B cell (primary cell): ENCODE measurements around the gene GANC. TPM values are rescaled to one million over a fixed set of nuclear protein-coding genes. Genes with fewer than 3 reads are reported as not detected.

Experiments used
- ATAC-seq: fragments of 200-7000 bp; cut with Tn5 transposase; one replicate; pipeline ENCODE4 v1.10.0; 2021; ENCODE audit warnings: low read depth, mild to moderate bottlenecking, moderate number of reproducible peaks, moderate library complexity
- CTCF ChIA-PET: fragments of 350-600 bp; sonication (Branson Sonifier 250); formaldehyde crosslinking; loops from one replicate; lab custom pipeline; 2021; ENCODE audit warnings: antibody characterized with exemption, inconsistent platforms; lab: Charles Lee
- POLR2A ChIA-PET: fragments of 350-600 bp; sonication (Branson Sonifier 250); formaldehyde crosslinking; loops from one replicate; lab custom pipeline; 2021; ENCODE audit warnings: antibody characterized with exemption; lab: Charles Lee
- DNase-seq: peaks from one replicate; pipeline ENCODE4 v3.0.0; 2013
- H2AFZ ChIP-seq: 2 replicates; pipeline ENCODE4 v1.6.1; 2012; ENCODE audit warnings: mild to moderate bottlenecking, low read depth, low read length; ENCODE audit not compliant: insufficient read depth, poor library complexity, severe bottlenecking
- H3K27ac ChIP-seq, 2 donors: 1 replicate in 1 of 2; 2 replicates in 1 of 2; pipeline ENCODE4 v1.5.1; 2012 to 2013; ENCODE audit warnings: low read length in 2 of 2, mild to moderate bottlenecking in 2 of 2, moderate library complexity in 1 of 2
- H3K27me3 ChIP-seq, 4 experiments: fragments of 200-600 bp in 1 of 4; sonication (generic) in 1 of 4; replicated peaks in 1 of 4; 1 replicate in 2 of 4; 2 replicates in 2 of 4; pipeline versions ENCODE4 v1.6.1 to v1.7.0; 2013 to 2016; ENCODE audit warnings: low read length in 3 of 4, mild to moderate bottlenecking in 2 of 4, mixed read lengths in 1 of 4, moderate library complexity in 1 of 4; ENCODE audit not compliant: insufficient read depth in 4 of 4, control insufficient read depth in 3 of 4; ENCODE audit errors: control extremely low read depth in 1 of 4
- H3K36me3 ChIP-seq, 2 experiments: replicated peaks in 1 of 2; 1 replicate in 1 of 2; 2 replicates in 1 of 2; pipeline versions ENCODE4 v1.6.1 to v1.7.1; 2013; ENCODE audit warnings: low read length in 1 of 2; ENCODE audit not compliant: insufficient read depth in 2 of 2, control insufficient read depth in 1 of 2; ENCODE audit errors: control extremely low read depth in 1 of 2, extremely low read depth in 1 of 2
- H3K4me1 ChIP-seq, 2 donors: fragments of 200-600 bp in 1 of 2; sonication (generic) in 1 of 2; 1 replicate in 1 of 2; 2 replicates in 1 of 2; pipeline versions ENCODE4 v1.5.1 to v1.6.1; 2013 to 2017; ENCODE audit warnings: low read length in 2 of 2; ENCODE audit not compliant: control insufficient read depth in 2 of 2, insufficient read depth in 2 of 2
- H3K4me2 ChIP-seq: replicated peaks from 2 replicates; pipeline ENCODE3; 2012; ENCODE audit warnings: mild to moderate bottlenecking, low read depth, low read length; ENCODE audit not compliant: poor library complexity, severe bottlenecking
- H3K4me3 ChIP-seq, 5 experiments: fragments of 200-600 bp in 1 of 5; sonication (generic) in 1 of 5; 1 replicate in 3 of 5; 2 replicates in 2 of 5; pipeline versions ENCODE4 v1.5.1 to v1.7.0; 2011 to 2016; ENCODE audit warnings: low read length in 4 of 5, mild to moderate bottlenecking in 4 of 5, low read depth in 2 of 5, control low read depth in 1 of 5, moderate library complexity in 1 of 5; ENCODE audit not compliant: insufficient read depth in 1 of 5; ENCODE audit errors: control extremely low read depth in 1 of 5, extremely low read depth in 1 of 5
- H3K79me2 ChIP-seq: fragments of 200-600 bp; sonication (generic); one replicate; pipeline ENCODE4 v1.6.0; 2016; ENCODE audit warnings: low read length; ENCODE audit not compliant: control insufficient read depth, insufficient read depth
- H3K9ac ChIP-seq: fragments of 200-600 bp; sonication (generic); 2 replicates; pipeline ENCODE4 v1.6.1; 2017; ENCODE audit warnings: mild to moderate bottlenecking, low read length, moderate library complexity
- H3K9me3 ChIP-seq, 3 donors: one replicate each; pipeline versions ENCODE4 v1.6.1 to v1.7.1; 2013; ENCODE audit warnings: low read length in 2 of 3; ENCODE audit not compliant: control insufficient read depth in 2 of 3, insufficient read depth in 1 of 3; ENCODE audit errors: control extremely low read depth in 1 of 3
- H4K20me1 ChIP-seq: 2 replicates; pipeline ENCODE4 v1.6.0; 2012; ENCODE audit warnings: mild to moderate bottlenecking, low read length; ENCODE audit not compliant: insufficient read depth, control insufficient read depth, poor library complexity, severe bottlenecking
- H3K27ac Mint-ChIP-seq: one replicate; pipeline ENCODE4 v1.8.0; 2021; ENCODE audit warnings: mixed read lengths
- H3K27me3 Mint-ChIP-seq: one replicate; pipeline ENCODE4 v1.8.0; 2021; ENCODE audit warnings: mixed read lengths
- H3K4me1 Mint-ChIP-seq: one replicate; pipeline ENCODE4 v1.8.0; 2021; ENCODE audit warnings: mixed read lengths
- H3K4me3 Mint-ChIP-seq: one replicate; pipeline ENCODE4 v1.8.0; 2021; ENCODE audit warnings: mixed read lengths
- H3K9me3 Mint-ChIP-seq: one replicate; pipeline ENCODE4 v1.8.0; 2022; ENCODE audit warnings: mixed read lengths; ENCODE audit not compliant: insufficient read depth
- EZH2 ChIP-seq: IDR thresholded peaks from 2 replicates; pipeline ENCODE4 v1.6.1; 2012; ENCODE audit warnings: borderline replicate concordance, low read depth, mild to moderate bottlenecking, moderate library complexity, low read length; ENCODE audit not compliant: insufficient read depth, poor library complexity, severe bottlenecking
- WGBS: methylation state at CpG from one replicate; pipeline ENCODE4 v1.1.5; 2013; ENCODE audit warnings: missing lambda C conversion rate; ENCODE audit not compliant: insufficient coverage; 5-methylcytosine and 5-hydroxymethylcytosine counted together
- intact Hi-C: fragments of 100-400 bp; cut with micrococcal nuclease; formaldehyde crosslinking; loops from one replicate; pipeline ENCODE4 v1.10.0; 2022
- polyA plus RNA-seq: library from polyadenylated mRNA; depleted of rRNA; stranded (reverse); fragments of >200 nt; gene quantifications from 2 replicates; pipeline ENCODE4 v1.2.3, GENCODE V29; 2012
- total RNA-seq, 2 donors: library from RNA; stranded (reverse); fragments of 120-200 nt in 1 of 2; gene quantifications; 1 replicate in 1 of 2; 2 replicates in 1 of 2; pipeline versions ENCODE4 v1.2.3 to v1.2.4, GENCODE V29; 2013 to 2022
- TF ChIP-seq, protein P1 (sequence below): fragments of 200-600 bp; IDR thresholded peaks from one replicate; pipeline ENCODE4 v1.8.0; 2022; ENCODE audit warnings: antibody characterized with exemption, mild to moderate bottlenecking

Gene GANC
- total and polyA plus RNA-seq, 2 donors (not counting 1 experiment from before 2014, with no cell fraction given), result 43.5 to 122 TPM

- Histone ChIP-seq H3K4me1 (no peaks in the 10 kb centered on the region), H3K27me3 (no peaks in the 10 kb centered on the region), H2AFZ (no peak overlapping the region), H3K36me3 (peaks cover 18 to 77% of the 10 kb centered on the region in 2 experiments), H4K20me1 (no peaks in the 10 kb centered on the region), H3K27ac (no peak overlapping the region), H3K9me3 (no peaks in the 10 kb centered on the region), H3K4me3 (no peak overlapping the region), H3K79me2 (no peaks in the 10 kb centered on the region), H3K9ac (no peak overlapping the region), H3K4me2 (no peak overlapping the region)
- DNase-seq (no peak), ATAC-seq (no peak)
- ChIA-PET CTCF (no interaction called here), POLR2A (no interaction called here)
- intact Hi-C loops, result no loop called here
- no peaks in the 10 kb centered on the region for H3K4me1 Mint-ChIP-seq
- no peaks in the 10 kb centered on the region for H3K9me3 Mint-ChIP-seq
- no CpG with 5 or more reads among the region's 2 CpGs for WGBS
- H3K27ac Mint-ChIP-seq, result no peak overlapping the region
- no peak overlapping the region for H3K4me3 Mint-ChIP-seq
- TF ChIP-seq, protein P1, sequence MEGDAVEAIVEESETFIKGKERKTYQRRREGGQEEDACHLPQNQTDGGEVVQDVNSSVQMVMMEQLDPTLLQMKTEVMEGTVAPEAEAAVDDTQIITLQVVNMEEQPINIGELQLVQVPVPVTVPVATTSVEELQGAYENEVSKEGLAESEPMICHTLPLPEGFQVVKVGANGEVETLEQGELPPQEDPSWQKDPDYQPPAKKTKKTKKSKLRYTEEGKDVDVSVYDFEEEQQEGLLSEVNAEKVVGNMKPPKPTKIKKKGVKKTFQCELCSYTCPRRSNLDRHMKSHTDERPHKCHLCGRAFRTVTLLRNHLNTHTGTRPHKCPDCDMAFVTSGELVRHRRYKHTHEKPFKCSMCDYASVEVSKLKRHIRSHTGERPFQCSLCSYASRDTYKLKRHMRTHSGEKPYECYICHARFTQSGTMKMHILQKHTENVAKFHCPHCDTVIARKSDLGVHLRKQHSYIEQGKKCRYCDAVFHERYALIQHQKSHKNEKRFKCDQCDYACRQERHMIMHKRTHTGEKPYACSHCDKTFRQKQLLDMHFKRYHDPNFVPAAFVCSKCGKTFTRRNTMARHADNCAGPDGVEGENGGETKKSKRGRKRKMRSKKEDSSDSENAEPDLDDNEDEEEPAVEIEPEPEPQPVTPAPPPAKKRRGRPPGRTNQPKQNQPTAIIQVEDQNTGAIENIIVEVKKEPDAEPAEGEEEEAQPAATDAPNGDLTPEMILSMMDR, result no peak
- TF ChIP-seq EZH2, result no peak
- no peaks in the 10 kb centered on the region for H3K27me3 Mint-ChIP-seq
Measured at GRCh38 chr15:42233107-42233506, 39.9 kb upstream of the GANC start.

- no peaks in the 10 kb centered on the region for H3K27me3 ChIP-seq
- ChIA-PET POLR2A (no interaction called here), CTCF (no interaction called here)
- peaks cover 5% of the 10 kb centered on the region for H4K20me1 ChIP-seq
- H3K79me2 ChIP-seq, result peaks cover 7% of the 10 kb centered on the region
- no peak overlapping the region for H3K4me2 ChIP-seq
- H3K4me1 ChIP-seq, result no peaks in the 10 kb centered on the region
- ATAC-seq (no peak), DNase-seq (no peak)
- no peak overlapping the region for H2AFZ ChIP-seq
- no peak overlapping the region for H3K27ac Mint-ChIP-seq
- no peaks in the 10 kb centered on the region for H3K9me3 Mint-ChIP-seq
- no peak overlapping the region for H3K27ac ChIP-seq
- intact Hi-C loops, result no loop called here
- no peak overlapping the region for H3K4me3 ChIP-seq
- no peaks in the 10 kb centered on the region for H3K4me1 Mint-ChIP-seq
- H3K9me3 ChIP-seq, result no peaks in the 10 kb centered on the region
- H3K27me3 Mint-ChIP-seq, result no peaks in the 10 kb centered on the region
- H3K4me3 Mint-ChIP-seq, result no peak overlapping the region
- TF ChIP-seq, protein P1, result no peak
- no peak for TF ChIP-seq EZH2
- H3K9ac ChIP-seq, result no peak overlapping the region
- peaks cover 16 to 62% of the 10 kb centered on the region in 2 experiments for H3K36me3 ChIP-seq
Measured at GRCh38 chr15:42239528-42240182, 33.3 kb upstream of the GANC start.
